ENCODE results near the gene RADX. TPM values are rescaled to one million over a fixed set of nuclear protein-coding genes. Genes with fewer than 3 reads are reported as not detected.

The RADX gene
- total and polyA plus RNA-seq, 2 donors (not counting 1 experiment from before 2014, with no cell fraction given), result 0.37 to 1.7 TPM

- Histone ChIP-seq H3K4me2 (ENCODE audit: extremely low read depth, insufficient read depth, low read length) (no peak overlapping the region), H3K9ac (ENCODE audit: insufficient read depth, low read length) (no peak overlapping the region), H4K20me1 (ENCODE audit: control insufficient read depth, extremely low read depth, insufficient read depth, low read length) (no peaks in the 10 kb centered on the region), H3K79me2 (ENCODE audit: control insufficient read depth, insufficient read depth, low read length) (no peaks in the 10 kb centered on the region), H3K4me3 (replicated peaks in 1 of 4; ENCODE audit: control extremely low read depth in 1 of 4, insufficient read depth in 1 of 4, low read depth in 3 of 4, low read length in 4 of 4) (no peak overlapping the region), H3K27me3 (ENCODE audit: control insufficient read depth, insufficient read depth, low read length) (no peaks in the 10 kb centered on the region), H3K36me3 (ENCODE audit: control insufficient read depth, insufficient read depth, low read length) (no peaks in the 10 kb centered on the region), H2AFZ (ENCODE audit: low read length) (no peak overlapping the region), H3K9me3 (ENCODE audit: control insufficient read depth, insufficient read depth, low read depth, low read length) (no peaks in the 10 kb centered on the region), H3K4me1 (ENCODE audit: control insufficient read depth, extremely low read depth, insufficient read depth, low read length) (no peaks in the 10 kb centered on the region), H3K27ac (ENCODE audit: insufficient read depth, low read length) (no peak overlapping the region)
- TF ChIP-seq EZH2 (IDR thresholded peaks at IDR 0.05; ENCODE audit: low read length, missing control alignments), result no peak
- TF ChIP-seq, protein P1, sequence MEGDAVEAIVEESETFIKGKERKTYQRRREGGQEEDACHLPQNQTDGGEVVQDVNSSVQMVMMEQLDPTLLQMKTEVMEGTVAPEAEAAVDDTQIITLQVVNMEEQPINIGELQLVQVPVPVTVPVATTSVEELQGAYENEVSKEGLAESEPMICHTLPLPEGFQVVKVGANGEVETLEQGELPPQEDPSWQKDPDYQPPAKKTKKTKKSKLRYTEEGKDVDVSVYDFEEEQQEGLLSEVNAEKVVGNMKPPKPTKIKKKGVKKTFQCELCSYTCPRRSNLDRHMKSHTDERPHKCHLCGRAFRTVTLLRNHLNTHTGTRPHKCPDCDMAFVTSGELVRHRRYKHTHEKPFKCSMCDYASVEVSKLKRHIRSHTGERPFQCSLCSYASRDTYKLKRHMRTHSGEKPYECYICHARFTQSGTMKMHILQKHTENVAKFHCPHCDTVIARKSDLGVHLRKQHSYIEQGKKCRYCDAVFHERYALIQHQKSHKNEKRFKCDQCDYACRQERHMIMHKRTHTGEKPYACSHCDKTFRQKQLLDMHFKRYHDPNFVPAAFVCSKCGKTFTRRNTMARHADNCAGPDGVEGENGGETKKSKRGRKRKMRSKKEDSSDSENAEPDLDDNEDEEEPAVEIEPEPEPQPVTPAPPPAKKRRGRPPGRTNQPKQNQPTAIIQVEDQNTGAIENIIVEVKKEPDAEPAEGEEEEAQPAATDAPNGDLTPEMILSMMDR (conservative IDR thresholded peaks at IDR 0.05 in 1 of 2, IDR thresholded peaks at IDR 0.05 in 1 of 2; ENCODE audit: low read depth in 1 of 2, low read length in 2 of 2), result no peak
- DNase-seq (ENCODE audit: low read depth in 2 of 2), result no peak
These were observed 72.4 kb downstream of the RADX start for GRCh38 chrX:106684207-106684606.

DNA sequence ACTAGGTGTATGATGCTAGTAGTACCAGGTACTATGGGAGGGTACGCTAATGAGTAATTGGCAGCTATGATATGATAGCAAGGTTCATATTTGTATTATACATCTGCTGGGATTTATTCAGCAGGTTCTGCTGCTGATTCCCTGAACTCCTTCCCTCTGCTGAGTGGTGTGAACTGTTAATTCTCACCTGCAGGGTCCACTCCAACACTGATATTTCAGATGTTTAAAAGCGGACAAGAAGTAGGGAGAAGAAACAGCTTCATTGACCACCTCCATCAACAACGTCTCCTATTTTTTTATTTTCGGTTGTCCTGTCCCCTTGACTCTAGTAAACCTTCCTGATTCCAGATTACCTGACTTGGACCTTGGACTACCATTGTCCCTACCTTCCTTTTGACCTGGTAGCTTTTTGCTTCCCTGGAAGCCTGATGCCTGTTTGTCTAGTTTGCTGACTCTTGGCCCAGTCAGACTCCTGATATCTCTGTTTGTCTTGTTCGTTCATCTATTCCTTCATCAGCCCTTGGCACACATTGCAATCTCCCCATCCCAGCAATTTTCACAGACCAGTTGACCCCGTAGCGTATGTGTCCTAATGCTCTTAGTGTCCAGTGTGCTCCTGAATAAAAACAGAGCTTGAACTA lies 80.8 kb downstream of the RADX start:
- no peaks in the 10 kb centered on the region for H3K4me1 ChIP-seq (ENCODE audit: control insufficient read depth, extremely low read depth, insufficient read depth, low read length)
- TF ChIP-seq, protein P1 (conservative IDR thresholded peaks at IDR 0.05 in 1 of 2, IDR thresholded peaks at IDR 0.05 in 1 of 2; ENCODE audit: low read depth in 1 of 2, low read length in 2 of 2), result no peak
- TF ChIP-seq EZH2 (IDR thresholded peaks at IDR 0.05; ENCODE audit: low read length, missing control alignments), result no peak
- H3K27me3 ChIP-seq (ENCODE audit: control insufficient read depth, insufficient read depth, low read length), result no peaks in the 10 kb centered on the region
- H3K9ac ChIP-seq (ENCODE audit: insufficient read depth, low read length), result no peak overlapping the region
- no peak overlapping the region for H3K4me3 ChIP-seq (replicated peaks in 1 of 4; ENCODE audit: control extremely low read depth in 1 of 4, insufficient read depth in 1 of 4, low read depth in 3 of 4, low read length in 4 of 4)
- H3K4me2 ChIP-seq (ENCODE audit: extremely low read depth, insufficient read depth, low read length), result no peak overlapping the region
- DNase-seq (ENCODE audit: low read depth in 2 of 2), result no peak
- no peaks in the 10 kb centered on the region for H4K20me1 ChIP-seq (ENCODE audit: control insufficient read depth, extremely low read depth, insufficient read depth, low read length)
- no peak overlapping the region for H2AFZ ChIP-seq (ENCODE audit: low read length)
- H3K36me3 ChIP-seq (ENCODE audit: control insufficient read depth, insufficient read depth, low read length), result no peaks in the 10 kb centered on the region
- no peaks in the 10 kb centered on the region for H3K9me3 ChIP-seq (ENCODE audit: control insufficient read depth, insufficient read depth, low read depth, low read length)
- no peaks in the 10 kb centered on the region for H3K79me2 ChIP-seq (ENCODE audit: control insufficient read depth, insufficient read depth, low read length)
- H3K27ac ChIP-seq (ENCODE audit: insufficient read depth, low read length), result no peak overlapping the region

GRCh38 chrX:106696502-106696901 lies 84.7 kb downstream of the RADX start:
- H3K4me2 ChIP-seq (ENCODE audit: extremely low read depth, insufficient read depth, low read length), result no peak overlapping the region
- no peak for DNase-seq (ENCODE audit: low read depth in 2 of 2)
- H4K20me1 ChIP-seq (ENCODE audit: control insufficient read depth, extremely low read depth, insufficient read depth, low read length), result no peaks in the 10 kb centered on the region
- no peak overlapping the region for H2AFZ ChIP-seq (ENCODE audit: low read length)
- no peaks in the 10 kb centered on the region for H3K79me2 ChIP-seq (ENCODE audit: control insufficient read depth, insufficient read depth, low read length)
- no peaks in the 10 kb centered on the region for H3K36me3 ChIP-seq (ENCODE audit: control insufficient read depth, insufficient read depth, low read length)
- no peak overlapping the region for H3K27ac ChIP-seq (ENCODE audit: insufficient read depth, low read length)
- no peaks in the 10 kb centered on the region for H3K4me1 ChIP-seq (ENCODE audit: control insufficient read depth, extremely low read depth, insufficient read depth, low read length)
- H3K4me3 ChIP-seq (replicated peaks in 1 of 4; ENCODE audit: control extremely low read depth in 1 of 4, insufficient read depth in 1 of 4, low read depth in 3 of 4, low read length in 4 of 4), result no peak overlapping the region
- no peaks in the 10 kb centered on the region for H3K9me3 ChIP-seq (ENCODE audit: control insufficient read depth, insufficient read depth, low read depth, low read length)
- no peaks in the 10 kb centered on the region for H3K27me3 ChIP-seq (ENCODE audit: control insufficient read depth, insufficient read depth, low read length)
- no peak overlapping the region for H3K9ac ChIP-seq (ENCODE audit: insufficient read depth, low read length)
- no peak for TF ChIP-seq EZH2 (IDR thresholded peaks at IDR 0.05; ENCODE audit: low read length, missing control alignments)
- TF ChIP-seq, protein P1 (conservative IDR thresholded peaks at IDR 0.05 in 1 of 2, IDR thresholded peaks at IDR 0.05 in 1 of 2; ENCODE audit: low read depth in 1 of 2, low read length in 2 of 2), result no peak
